GM12874 (cell line): ENCODE data around the gene HSD17B13.

Experiments used
- CTCF ChIP-seq: IDR thresholded peaks from 2 replicates; pipeline ENCODE4 v1.5.1; 2011; ENCODE audit warnings: low read depth, mild to moderate bottlenecking, control low read depth, low read length, moderate library complexity; ENCODE audit not compliant: insufficient read depth

The HSD17B13 gene

GRCh38 chr4:87255755-87256154, 66.9 kb downstream of the HSD17B13 start:
- TF ChIP-seq CTCF: no peak
